ENCODE data around the gene C2orf74.
A peak's percentile ranks its signal among the peaks of the same experiment; 100 is the strongest.
"Not testable (repeated sequence)": the region's sequence is repeated elsewhere in the genome, so short reads cannot be mapped to it uniquely, and the experiment has no call there.

C2orf74 gene

DNA sequence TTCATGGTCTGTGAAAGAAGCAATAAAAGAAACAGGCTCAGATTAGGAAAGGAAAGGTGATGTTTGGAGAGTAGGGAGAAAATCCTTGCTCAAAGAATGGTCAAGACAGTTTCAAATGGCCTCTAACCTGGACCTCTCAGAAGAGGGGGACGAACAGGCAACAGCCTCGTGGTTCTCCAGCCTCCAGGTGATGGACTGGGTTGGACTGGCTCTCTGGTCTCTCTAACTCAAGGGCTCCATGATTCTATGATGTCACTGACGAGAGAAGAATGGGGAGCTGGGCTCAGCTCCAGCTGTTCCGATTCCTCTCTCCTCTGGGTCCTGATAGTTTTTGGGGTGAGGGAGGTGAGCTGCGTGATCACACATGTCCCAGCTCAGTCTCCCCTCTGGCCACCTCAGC lies at the start of gene C2orf74:
C2orf74 (plus strand) TSS at position 301 of the 400 bp plus-strand sequence. CDS start 327 bp downstream, outside the sequence.
- DNase-seq, result no peak

DNA sequence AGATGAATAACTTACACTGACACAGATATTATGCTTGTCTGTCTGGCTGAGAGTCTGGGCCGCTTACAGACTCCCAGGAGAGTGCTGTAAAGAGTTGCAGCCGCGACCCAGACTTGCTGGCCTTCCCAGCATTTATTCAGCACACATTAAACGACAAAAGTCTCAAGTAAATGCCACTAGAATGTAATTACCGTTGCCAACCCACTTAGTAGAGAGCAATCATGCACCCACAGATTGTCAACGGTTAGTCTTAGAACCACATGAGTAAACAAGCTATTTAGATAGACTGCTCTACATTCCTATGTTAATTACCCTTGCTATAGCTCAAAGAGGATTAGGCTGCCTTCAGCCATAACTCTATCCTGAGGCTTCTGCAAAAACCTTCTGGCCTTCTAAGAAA lies 47.8 kb upstream of the C2orf74 start:
- no peak for DNase-seq

DNA sequence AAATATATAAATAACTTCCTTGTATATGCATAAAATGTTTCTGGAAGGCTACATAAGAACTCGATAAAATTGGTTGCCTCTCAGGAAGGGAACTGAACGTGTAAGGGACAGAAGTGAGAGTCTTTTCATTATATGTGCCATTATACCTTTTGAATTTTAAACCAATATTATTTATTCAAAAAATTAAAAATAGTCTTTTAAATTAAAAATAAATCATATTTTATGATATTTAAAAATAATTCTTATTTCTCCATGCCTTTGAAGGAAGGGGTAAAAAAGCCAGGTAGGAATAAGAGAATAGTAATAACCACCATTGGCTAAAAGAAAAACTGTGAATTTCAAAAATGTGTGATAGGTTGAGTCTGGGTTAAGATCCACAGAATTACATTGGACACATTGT lies 45.7 kb upstream of the C2orf74 start:
- no peak for DNase-seq

DNA sequence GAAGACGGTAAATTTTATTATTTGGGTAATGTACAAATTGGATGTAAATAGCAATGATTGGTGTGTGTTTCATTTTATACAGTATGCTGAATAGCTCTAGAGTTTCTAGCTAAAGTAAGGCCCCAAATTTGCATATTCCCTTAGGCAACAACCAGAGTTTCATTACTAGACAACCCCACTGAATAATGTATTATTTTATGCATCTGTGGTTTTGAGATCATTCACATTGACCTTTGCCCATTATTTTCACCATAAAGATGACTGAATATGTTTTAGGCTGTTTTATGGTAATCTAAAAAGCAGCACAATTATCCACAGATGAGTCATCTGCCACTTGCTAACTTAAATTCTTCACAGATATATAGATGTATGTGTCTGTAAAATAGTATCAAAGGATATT lies 44.5 kb upstream of the C2orf74 start:
- DNase-seq, result no peak

DNA sequence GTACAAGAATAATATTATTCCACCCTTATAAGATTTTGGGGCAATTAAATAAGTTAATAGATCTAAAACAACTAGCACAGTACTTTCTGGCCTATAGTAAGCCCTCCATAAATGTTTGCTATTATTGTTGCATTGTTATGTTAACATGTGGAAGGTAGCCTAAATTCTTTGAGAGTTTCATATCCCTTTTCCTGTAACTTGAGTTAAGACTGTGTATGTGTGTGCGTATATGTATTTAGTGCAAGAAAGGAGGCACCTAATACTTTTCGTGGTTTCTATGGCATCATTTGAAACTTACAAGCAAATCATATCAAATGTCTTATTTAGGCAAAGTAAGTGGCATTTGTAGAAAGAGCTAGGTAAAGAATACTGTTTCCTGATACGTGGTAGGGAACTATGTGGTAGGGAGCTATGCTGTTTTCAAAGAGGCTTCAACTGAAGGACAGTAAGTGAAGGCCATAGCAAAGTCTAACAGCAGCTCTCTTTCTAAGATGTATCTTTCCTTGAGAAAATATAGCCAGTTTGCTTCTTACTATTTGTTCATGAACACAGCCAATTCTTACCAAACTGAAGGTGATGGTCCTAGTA lies 36.8 kb upstream of the C2orf74 start:
- DNase-seq, result no peak

DNA sequence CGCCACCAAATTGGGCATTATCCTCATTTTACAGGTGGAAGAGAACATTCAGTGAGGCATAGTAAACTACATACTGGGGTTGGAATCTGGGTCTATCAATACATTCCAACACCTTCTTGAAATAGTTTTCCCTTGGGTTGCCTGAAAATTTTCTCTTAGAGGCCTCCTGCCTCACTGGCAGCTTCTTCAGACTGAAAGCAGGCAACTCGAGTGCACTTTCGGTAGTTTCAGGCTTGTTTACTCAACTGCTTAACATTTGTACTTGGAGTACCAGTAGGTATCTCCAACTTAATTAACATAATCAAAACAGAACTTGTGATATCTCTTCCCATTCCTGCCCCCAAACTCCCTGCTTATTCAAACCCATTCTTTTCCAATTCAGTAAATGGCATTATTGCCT lies 36.2 kb upstream of the C2orf74 start:
- DNase-seq, result no peak

DNA sequence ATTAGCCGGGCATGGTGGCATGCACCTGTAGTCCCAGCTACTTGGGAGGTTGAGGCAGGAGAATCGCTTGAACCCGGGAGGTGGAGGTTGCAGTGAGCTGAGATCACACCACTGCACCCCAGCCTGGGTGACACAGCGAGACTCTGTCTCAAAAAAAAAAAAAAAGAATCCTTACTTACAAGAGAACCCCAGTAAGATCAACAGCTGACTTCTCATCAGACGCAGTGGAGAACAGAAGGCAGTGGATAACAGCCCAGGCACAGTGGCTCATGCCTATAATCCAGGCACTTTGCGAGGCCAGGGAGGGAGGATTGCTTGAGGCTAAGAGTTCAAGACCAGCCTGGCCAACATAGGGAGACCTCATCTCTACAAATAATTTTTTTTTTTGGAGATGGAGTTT lies 33.9 kb upstream of the C2orf74 start:
- DNase-seq, result not testable (repeated sequence)

DNA sequence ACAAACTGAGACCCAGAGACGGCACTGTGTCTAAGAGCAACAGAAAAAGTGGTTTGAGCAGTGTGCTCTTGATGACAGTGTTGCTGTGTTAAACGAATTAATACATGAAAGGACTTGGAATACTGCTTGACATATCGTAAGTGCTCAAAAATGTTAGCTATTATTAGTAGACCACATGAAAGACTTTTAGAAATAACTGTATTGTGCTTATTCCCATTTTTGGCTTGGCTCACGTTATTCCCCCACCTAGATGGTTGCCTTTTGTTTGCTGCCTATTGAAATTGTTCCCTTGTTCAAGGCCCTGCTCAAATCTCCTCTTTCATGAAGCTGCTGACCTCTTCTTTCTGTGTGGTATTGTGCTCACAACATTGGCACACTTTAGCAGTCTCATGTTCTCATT lies 27.8 kb upstream of the C2orf74 start:
- no peak for DNase-seq

DNA sequence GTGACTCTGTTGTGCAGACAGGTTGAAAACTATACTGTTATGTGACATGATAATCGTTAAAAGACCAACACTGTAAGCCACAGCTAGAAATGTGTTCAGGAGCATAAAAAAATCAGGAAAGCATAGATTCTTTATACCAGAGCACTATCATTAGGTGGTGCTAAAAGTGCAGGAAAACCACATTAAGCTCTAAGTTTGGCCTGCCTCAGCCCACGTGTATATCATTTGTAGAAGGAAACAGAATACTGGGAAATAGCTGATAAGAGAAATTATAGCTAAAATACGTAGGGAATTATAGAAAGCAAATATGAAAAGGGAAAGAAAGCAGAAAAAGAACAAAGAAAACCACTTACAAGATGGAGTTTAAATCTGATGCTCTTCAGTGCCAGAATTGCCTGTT lies 26.5 kb upstream of the C2orf74 start:
- peak; percentile 13 to 36 for DNase-seq

DNA sequence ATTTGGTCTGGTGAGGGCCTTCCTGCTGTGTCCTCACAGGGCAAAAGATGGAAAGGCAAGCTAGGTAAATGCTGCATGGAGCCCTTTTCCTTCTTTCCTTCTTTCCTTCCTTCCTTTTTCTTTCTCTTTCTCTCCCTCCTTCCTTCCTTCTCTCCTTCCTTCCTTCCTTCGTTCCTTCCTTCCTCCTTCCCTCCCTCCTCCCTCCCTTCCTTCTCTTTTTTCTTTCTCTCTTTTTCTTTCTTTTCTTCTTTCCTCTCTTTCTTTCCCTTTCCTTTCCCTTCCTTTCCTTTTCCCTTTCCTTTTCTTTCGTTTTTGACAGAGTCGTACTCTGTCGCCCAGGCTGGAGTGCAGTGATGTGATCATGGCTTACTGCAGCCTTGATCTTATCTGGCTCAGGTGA lies 23.1 kb upstream of the C2orf74 start:
- DNase-seq, result no peak

DNA sequence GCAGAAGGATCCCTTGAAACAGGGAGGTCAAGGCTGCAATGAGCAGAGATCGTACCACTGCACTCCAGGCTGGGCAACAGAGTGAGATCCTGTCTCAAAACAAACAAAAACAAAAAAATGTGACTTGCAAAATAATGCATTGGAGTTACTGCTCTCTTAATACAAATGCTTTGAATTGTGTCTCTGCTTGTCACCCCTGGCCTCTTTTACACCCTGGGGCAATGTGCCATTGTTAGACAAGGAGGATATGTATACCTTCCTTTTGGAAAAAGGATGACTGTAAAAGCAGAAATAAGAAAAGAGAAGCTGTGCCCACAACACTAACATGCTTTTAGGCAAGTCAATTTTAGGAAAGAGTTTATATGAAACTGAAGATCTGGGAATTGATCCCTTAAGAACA lies 20.8 kb upstream of the C2orf74 start:
- no peak for DNase-seq

DNA sequence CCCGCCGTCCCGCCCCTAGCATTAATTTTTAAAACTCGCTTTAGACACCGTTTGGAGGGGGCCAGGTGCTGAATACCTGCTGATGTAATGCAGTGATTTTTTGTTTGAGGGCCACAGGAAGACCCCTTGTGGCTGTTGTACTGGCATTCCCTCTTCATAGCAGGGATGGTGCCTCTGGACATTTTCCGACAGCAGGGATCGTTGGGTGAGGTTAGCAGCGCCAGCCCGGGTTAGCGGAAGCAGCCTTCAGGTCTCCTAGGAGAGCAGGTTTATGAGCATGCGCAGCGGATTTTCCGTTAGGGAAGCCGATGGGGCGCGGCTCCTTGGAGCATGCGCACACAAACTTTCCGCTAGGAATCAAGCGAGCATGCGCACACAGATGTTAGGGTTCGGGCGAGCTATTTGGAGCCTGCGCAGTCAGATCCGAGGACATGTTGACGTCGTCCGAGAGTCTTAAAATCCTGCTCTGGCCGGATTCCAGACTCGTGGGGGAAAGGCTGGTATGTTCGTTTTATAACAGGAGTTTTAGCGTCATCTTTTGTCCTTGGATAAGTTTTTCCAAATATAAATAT lies 17.2 kb upstream of the C2orf74 start:
- DNase-seq, result peak; percentile 96 to 97

DNA sequence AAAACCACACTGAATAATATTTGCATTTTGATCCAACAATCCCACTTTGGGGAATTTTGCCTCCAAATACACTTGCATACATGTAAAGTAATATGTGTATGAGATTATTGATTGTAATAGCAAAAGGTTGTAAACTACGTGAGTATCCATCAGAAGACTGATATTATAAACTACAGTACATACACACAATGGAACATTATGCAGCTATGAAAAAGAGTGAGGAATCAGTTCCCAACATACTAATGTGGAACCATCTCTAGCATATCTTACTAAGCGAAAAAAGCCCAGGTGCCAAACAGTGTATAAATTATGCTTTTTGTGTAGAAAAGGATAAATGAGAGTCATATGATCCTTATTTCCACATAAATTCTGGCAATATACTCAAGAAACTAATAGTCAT lies 16.0 kb upstream of the C2orf74 start:
- DNase-seq, result no peak

DNA sequence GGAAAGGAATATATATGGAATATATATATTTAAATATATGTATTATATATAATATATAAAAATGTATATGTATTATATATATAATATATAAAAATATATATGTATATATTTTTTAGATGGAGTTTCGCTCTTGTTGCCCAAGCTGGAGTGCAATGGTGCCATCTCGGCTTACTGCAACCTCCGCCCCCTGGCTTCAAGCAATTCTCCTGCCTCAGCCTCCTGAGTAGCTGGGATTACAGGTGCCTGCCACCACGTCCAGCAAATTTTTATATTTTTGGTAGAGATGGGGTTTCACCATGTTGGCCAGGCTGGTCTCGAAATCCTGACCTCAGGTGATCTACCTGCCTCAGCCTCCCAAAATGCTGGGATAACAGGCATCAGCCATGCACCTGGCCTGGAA lies 13.9 kb upstream of the C2orf74 start:
- DNase-seq, result not testable (repeated sequence)

DNA sequence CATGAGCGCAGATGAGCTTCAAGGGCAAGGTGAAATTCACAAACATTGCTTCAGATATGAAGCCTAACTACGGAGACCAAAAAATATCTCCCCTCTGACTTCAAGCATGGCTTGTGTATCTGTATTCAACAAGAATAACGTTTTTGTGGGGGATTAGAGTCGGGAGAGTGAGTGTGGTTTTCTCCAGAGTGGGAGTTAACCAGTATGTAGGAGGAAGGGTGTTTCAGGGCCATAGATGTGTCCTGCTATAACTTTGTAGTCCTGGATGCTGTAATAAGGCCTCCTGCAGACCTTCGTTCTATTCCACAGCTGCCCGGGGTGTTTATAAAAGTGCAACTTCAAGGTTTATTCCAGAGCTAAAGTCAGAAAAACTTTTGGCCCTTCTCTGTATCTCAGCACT lies 12.9 kb upstream of the C2orf74 start:
- DNase-seq, result no peak

DNA sequence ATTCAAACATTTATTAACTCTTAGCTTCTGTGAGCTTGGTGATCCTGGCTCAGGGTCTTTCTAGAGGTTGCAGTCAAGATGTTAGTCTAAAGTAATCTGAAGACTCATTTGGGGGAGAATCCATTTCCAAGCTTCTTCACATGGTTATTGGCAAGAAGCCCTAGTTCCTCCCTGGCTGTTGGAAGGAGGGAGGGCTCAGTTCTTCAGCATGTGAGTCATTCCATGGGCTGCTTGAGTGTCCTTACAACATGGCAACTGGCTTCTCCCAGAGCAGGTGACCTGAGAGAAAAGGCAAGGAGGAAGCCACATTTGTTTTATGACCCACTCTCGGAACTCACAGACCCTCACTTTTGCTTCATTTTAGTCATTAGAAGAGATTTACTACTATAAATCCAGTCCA lies 10.6 kb upstream of the C2orf74 start:
- no peak for DNase-seq

DNA sequence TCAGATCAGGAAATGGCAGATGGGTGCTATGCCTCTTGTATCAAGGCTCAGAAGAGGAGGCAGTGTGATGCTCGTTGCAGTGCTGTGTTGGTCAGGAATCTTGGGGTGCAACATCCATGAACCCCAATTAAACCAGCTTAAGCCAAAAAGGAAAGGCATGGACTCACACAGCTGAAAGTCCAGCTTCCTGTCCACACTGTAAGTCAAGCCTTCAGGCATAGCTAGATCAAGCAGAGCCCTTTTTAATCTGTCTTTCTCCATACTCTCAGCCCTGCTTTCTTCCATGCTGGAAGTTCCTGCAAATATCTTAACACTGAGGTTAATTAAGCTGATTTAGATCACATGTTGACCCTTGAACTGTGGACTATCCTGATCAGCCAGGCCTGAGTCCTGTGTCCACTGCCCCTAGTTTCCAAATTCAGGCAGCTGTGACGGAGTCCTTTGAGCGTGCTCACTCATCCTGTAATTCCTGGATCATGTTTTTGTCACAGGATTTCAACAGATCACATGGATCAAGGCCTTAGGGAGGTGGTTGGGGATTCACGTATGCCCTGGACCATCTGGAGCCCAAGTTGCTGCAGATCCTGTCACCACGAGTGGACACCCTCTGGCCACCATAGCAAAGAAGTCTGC lies 4.5 kb upstream of the C2orf74 start:
- DNase-seq, result no peak

DNA sequence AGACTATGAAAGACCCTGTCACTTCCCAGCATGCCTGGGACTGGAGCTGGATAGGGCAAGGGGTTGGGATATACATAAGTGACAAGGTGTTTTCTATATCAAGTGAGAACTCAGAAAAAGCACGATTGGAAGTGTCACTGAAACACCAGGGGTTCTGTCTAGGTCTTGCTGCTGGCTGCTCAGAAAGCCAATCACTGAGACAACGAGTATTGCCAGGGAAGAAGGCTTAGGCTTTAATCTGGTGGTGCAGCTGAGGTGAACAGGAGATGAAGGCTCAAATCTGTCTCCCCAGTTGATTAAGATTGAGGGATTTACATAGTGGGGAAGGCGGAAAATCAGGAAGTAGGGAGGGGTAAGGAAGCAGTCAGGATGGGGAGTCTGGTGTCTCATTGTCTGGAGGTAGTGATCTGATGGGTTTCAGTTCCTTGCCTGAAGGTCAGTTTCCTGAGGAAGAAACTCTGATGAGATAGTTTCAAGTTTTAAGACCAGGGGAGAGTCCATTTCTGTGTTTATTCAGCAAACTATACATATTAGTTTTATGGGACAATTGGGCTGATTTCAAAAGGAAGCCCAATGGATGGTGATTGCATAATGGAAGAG lies 3.5 kb upstream of the C2orf74 start:
- DNase-seq, result no peak

DNA sequence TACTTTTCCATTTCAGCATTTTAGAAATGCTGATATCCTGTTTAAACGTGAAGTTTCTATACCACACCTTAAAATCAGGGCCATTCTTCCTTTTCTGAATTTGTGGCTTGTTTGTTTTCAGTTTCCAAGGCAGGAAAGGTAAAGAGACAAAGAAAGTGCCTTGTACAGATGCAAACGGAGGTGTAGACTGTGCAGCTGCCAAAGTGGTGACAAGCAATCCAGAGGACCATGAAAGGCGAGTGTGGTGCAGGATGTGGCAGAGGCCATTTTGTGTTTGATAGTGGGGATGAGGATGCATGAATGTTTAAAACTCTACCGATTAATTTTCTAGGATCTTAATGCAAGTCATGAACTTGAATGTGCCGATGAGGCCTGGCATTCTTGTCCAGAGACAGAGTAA lies 733 bp downstream of the C2orf74 start:
- DNase-seq, result no peak

DNA sequence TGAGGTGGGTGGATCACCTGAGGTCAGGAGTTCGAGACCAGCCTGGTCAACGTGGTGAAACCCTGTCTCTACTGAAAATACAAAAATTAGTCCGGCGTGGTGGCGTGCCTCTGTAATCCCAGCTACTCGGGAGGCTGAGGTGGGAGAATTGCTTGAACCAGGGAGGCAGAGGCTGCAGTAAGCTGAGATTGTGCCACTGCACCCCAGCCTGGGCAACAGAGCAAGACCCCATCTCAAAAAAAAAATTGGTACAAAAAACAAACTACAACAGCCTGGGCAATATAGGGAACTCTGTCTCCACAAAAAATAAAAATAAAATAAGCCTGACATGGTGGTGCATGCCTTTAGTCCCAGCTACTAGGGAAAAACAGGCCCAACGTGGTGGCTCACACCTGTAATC lies 3.1 kb downstream of the C2orf74 start:
- not testable (repeated sequence) for DNase-seq

DNA sequence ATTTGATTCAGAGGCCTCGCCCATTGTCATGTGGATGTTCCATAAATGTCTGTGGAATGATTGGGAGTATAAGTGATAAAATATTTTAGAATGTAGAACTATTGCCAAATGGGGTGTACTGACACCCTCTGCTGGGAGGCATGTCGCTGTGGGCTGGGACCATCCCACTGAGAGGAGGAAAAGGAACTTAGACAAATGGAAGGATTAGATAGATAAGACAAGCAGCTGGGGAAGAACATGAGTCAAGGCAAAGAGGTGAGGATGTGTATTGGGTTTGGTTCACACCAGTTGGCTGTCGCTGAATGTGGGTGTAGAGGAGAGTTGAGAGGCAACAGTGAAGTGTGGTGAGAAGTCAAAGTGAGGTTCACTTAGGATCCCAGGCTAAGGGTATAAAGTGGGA lies 4.0 kb downstream of the C2orf74 start:
- no peak for DNase-seq

DNA sequence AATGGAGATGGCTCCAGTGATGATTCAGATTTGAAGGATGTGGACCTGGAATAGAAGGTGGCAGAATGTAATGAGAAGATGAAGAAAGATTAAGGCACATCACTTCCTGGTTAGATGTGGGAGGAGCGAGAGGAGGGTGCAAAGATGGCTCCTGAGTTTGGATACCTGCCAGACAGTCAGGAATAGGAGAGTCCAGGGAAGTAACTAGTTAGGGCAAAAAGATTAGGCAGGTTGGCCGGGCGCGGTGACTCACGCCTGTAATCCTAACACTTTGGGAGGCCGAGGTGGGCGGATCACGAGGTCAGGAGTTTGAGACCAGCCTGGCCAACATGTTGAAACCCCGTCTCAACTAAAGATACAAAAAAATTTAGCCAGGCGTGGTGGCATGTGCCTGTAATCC lies 5.6 kb downstream of the C2orf74 start:
- no peak for DNase-seq

DNA sequence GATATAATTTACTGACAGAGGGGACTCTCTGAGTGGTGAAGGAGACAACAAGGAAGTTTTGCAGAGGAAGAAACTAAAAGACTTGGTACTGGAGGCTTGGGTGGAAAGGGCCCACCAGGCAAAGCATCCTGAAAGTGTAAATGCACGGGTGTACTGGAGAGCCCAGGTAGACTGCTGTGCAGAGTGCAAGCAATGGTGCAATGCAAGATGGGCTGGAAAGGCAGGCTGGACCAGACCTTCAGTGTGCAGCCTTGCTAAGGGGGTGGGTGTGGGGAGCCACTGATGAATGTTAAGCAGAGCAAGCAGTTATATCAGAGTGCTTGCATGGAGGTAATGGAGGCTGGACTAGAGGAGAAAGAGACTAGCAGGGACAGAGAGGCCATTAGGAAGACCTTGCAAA lies 10.7 kb downstream of the C2orf74 start:
- no peak for DNase-seq

DNA sequence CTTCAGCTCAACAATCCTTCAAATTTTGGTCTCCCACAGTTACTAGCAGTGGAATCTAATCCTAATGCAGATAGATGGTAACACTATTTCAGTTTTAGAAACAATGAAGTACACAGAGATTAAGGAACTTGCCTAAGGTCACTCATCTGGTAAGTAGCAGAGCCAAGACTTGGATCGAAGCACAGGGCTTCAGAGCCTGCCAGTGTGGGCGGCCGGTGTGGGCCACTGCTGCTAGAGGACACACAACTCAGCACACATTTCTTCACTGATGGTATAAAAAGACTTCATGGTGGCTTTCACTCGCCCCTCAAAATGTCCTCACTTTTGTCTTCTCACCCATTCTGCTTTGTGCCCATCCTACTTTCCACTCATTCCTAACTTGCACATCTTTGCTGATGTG lies 11.1 kb downstream of the C2orf74 start:
- DNase-seq, result no peak

DNA sequence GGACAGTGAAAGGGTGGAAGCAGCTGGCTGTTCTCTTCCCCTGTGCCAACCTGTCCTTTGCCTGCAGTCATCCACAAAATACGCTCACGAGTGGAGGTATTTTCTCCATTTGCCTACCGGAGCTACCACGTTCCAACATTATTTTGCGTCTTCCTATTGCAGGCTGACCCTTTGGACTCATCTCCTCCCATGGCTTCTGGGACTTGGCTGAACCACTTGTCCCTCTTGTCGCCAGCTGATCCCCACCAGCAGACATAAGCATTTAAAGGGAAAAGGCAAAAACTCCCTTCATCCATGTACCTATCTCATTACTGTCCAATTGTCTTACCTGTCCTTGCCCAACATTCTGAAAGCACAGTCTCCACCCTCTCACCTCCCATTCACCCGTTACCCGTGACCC lies 13.0 kb downstream of the C2orf74 start:
- no peak for DNase-seq
